HG02759 (cell line): ENCODE measurements around the gene ARID5B.
"Not testable (repeated sequence)": the region's sequence is repeated elsewhere in the genome, so short reads cannot be mapped to it uniquely, and the experiment has no call there.

Experiments
- ATAC-seq: cut with Tn5 transposase; IDR thresholded peaks from one replicate; pipeline ENCODE4 v1.9.1; 2021; ENCODE audit warnings: mild to moderate bottlenecking, moderate library complexity; ENCODE audit not compliant: unreplicated experiment

ARID5B gene

GRCh38 chr10:61960396-61961120 lies 59.1 kb downstream of the ARID5B start:
- ATAC-seq: no peak

DNA sequence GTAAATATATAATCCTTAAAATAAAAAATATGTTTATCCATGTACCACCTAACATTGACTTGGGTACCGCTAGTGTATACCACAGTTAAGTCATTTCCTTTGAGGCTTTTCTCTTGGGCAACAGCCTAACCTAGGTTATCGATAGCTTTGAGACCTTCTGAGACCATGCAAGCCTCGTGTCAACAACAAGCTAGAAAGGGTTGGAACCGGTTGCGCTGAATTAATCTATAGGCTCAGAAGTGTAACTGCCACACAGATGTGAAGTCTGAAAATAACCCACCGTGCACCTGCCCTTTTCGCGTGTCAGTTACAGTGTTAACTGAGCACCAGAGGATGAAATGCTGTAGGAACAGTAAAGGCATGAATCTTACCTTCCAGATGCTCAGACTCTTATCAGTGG lies 59.8 kb downstream of the ARID5B start:
- peak; percentile 72 for ATAC-seq

DNA sequence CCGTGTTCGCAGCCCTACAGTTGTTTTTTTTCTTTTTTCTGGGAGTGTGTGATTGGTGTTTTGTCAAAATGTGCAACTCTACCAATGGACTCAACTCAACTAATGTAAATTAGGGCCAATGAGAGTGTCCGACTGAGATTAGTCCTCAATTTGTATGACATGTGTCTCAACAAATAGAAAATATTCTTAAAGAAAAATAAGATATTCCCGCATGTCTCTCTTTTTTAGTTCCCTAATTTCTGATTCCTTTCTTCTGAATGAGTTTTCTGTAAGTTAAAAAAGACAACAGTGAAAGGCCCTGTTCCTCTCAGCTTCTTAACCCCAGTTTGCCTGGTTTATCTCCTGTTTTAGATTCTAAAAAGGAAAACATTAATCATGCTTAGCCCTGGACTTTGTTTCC lies 61.5 kb downstream of the ARID5B start:
- ATAC-seq: no peak

DNA sequence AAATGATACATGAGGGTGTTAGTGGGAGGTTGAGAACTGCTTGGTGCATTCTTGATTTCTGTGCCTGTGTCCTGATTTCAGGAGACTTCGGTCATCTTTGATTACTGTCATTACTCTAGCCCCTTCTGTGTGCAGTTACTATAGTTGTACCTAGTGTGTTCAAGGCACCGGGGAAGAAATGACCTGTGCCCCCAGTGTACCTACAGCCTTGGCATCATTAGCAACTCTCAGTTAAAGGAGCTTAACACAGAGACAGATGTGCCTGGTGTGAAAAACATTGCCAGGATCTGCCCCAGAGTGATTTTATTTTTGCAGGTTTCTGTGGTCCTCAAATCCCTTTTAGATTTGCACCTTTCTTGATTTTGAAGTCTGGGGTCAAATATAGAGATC lies 62.2 kb downstream of the ARID5B start:
- no peak for ATAC-seq

GRCh38 chr10:61964059-61964709 lies 62.7 kb downstream of the ARID5B start:
- peak; percentile 45 for ATAC-seq

DNA sequence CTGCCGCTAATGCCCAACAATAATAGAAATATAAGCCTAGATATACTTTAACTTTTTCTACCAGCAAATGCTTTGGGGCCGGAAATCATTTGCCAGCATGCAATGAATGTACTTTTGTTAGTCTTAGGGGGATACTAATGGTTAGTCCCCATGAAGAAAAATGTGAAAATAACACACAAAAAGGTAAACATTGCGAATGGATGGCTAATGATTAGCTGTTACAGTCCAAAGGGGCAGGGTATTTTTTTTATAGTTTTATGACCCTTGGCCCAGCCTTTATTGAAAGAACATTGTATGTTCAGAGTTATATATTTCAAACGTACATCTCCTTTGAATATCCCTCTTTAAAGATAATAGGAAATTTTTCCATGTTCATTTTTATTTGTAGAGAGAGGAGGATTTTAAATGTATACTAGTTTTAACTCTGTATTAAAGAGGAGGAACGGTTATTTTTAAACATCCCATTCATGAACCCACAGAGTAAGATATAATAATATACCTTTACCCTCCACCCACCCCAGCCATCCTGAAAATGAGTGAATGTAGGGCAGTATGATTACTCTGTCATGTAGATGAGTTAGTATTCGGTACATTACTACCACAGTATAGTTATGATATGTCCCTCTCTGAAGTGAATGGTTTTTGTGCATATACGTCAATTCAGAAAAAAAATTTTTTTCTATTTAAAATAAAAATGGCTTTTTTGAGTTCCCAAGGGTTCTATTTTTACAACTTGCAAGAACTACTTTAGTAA lies 63.6 kb downstream of the ARID5B start:
- no peak for ATAC-seq

DNA sequence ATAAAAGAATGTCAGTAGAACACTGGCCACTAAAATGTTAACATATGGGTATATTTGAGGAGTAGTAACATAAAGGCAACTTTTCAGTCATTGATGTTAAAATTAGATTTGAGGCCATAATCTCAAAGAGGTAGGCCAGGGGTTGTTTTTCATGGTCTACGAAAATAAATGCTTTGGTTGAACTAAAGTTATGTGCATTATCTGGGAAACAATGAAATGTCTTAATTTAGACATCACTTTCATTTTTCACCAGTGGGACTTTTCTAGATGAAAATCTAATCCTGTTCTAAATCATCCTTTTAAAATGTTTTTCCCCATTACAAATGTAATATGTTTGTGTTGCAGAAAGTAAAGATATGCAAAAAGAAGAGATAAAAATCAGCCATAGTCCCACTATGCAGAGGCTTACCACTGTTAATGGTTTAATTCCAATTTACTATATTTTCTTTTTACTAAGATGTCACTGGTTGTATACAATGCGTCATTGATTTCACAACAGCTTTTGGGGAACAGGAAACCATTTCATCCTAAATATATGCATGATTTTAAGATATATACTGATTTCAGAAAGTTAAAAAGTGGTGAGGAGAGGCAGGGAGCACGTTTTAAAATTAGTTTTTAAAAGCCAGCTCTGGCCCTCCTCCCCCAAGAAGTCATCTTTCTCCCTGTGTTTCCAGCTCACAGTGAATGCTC lies 64.3 kb downstream of the ARID5B start:
- no peak for ATAC-seq

- no peak for ATAC-seq
These were observed 65.8 kb downstream of the ARID5B start for GRCh38 chr10:61967298-61967697.

DNA sequence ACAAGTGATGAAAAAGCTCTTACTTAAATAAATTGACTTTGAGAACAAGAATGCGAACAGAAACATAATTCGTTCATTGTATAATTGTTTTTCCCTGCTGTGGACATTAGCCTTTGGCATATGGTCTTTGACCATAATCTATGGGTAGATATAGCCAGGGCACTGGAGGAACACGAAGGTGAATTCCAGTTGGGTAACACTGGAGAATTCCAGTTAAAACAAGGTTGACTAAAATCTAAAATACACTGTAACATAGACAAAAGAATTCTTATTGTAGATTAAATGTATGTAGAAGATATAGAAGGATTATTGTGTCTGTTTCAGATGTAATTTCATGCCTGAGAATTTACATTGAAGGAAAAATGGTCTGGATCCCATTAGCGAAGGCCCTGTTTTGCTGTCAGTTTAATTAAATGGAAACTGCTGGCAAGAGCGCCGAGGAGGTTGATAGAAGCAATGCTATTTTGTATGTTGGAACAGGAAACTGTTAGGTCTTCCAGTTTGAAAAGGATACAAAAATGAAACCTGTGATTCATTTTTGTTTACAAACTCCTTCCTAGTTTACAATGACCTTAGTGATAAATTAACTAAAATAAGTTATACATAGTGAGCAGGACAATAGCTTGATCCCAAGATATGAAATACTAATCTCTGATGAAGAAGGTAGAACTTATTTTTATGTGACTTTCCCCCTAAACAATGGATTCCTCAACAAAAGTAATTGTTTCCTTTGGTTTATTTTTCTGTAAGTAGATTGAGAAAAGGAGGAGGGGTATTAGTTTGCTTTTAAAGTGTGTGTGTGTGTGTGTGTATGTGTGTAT lies 68.9 kb downstream of the ARID5B start:
- no peak for ATAC-seq

- no peak for ATAC-seq
These were observed 69.5 kb downstream of the ARID5B start for GRCh38 chr10:61971003-61971325.

DNA sequence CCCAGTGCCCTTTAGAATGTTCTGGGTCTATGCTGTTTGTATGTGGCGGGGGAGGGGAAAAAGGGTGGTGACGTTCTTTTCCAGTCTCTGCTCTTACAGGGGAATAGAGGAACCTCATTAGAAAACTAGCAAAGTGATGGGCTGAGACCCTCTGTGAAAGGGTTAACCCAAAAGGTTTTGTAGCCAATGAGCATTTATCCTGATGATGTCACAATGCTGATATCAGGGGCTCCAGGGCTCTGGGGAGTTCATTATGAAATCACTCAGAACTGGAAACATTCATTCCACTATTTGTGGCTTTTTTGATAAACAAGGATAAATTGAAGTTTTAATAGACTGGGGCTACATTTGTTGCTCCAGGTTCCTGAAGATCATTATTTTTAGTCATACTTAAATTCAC lies 71.7 kb downstream of the ARID5B start:
- ATAC-seq: no peak

- no peak for ATAC-seq
These were observed 72.4 kb downstream of the ARID5B start for GRCh38 chr10:61973906-61974305.

GRCh38 chr10:61974601-61975390 lies 73.3 kb downstream of the ARID5B start:
- peak; percentile 24 for ATAC-seq

DNA sequence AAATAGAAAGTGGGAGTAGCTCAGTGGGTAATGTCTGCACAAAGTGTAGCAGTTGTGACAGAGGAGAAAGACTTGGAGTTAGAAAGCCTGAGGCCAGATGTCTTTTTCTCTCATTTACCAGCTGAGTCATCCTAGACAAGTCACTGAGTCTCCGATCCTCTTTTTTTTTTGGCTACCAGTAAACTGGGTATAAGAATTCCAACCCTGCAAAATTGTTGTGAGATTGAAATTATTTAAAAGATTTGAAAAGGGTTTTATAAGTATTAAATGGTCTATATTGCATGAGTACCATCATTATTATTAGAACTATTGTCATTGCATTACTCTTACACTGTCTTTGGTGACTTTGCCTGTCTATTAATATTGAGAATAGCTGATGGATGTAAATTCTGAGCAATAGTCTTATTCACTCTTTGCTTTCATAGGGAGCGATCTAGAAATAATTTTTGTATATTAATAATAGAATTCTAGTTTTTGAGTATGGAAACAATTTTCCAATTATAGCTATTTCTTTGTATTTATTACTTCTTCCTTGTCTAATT lies 74.0 kb downstream of the ARID5B start:
- peak; percentile 89 for ATAC-seq

DNA sequence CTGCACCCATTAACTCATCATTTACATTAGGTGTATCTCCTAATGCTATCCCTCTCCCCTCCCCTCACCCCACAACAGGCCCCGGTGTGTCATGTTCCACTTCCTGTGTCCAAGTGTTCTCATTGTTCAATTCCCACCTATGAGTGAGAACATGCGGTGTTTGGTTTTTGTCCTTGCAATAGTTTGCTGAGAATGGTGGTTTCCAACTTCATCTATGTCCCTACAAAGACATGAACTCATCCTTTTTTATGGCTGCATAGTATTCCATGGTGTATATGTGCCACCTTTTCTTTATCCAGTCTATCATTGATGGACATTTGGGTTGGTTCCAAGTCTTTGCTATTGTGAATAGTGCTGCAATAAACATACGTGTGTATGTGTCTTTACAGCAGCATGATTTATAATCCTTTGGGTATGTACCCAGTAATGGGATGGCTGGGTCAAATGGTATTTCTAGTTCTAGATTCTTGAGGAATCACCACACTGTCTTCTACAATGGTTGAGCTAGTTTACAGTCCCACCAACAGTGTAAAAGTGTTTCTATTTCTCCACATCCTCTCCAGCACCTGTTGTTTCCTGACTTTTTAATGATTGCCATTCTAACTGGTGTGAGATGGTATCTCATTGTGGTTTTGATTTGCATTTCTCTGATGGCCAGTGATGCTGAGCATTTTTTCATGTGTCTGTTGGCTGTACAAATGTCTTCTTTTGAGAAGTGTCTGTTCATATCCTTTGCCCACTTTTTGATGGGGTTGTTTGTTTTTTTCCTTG lies 75.6 kb downstream of the ARID5B start:
- not testable (repeated sequence) for ATAC-seq

- ATAC-seq: no peak
These were observed 77.5 kb downstream of the ARID5B start for GRCh38 chr10:61978965-61979364.

- ATAC-seq: no peak
These were observed 80.0 kb downstream of the ARID5B start for GRCh38 chr10:61981460-61981859.

DNA sequence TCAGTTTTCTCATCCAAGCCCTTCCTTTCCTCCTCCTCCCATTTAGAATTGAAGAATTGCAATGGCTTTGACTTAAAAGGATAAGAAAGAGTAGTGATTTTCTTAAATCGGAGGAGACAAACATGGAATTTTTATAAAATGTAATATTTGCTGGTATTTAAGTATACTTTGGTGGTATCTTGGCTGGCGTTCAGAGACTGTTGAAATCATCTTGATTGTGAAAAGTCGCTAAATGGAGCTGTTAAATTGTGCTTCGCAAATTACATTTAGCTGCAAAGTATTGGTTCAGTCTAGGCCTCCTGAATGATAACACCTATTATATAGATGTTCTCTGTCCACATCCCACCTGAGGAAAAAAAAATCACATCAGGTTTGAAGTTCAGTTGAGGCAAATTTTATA lies 81.8 kb downstream of the ARID5B start:
- no peak for ATAC-seq
